ENCODE data around the gene ANTXR2. TPM values are rescaled to one million over a fixed set of nuclear protein-coding genes. Genes with fewer than 3 reads are reported as not detected.

The ANTXR2 gene
- total and polyA plus RNA-seq, 9 of the 15 experiments (the other 6 are each of a cell fraction or from before 2014, with no cell fraction given) = 10.1 to 83.8 (median 60.3) TPM

DNA sequence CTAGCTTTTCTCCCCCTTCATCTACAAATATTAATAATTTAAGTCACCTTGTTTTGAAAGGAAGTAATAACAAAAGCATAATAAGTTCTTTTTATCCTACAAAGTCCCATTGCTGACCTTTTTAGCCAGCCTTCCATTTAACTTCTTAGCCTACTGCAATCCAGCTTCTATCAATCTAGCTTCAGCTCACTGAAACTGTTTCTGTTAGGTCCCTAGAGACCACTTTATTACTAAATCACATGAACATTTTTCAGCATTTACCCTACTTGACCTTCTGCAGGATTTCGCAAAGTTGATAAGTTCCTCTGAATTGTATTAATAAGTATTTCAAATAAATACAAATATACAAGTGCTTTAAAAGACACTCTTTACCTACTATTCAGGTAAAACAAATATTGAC, 186.5 kb downstream of the ANTXR2 start (continued):
- TF ChIP-seq TSHZ1 (CRISPR knock-in tag; IDR thresholded peaks at IDR 0.05) = no peak
- TF ChIP-seq TAF7 (tag; IDR thresholded peaks at IDR 0.05) = no peak
- no peak for TF ChIP-seq NR2C1 (IDR thresholded peaks at IDR 0.05)
- no peak for TF ChIP-seq NR2C1 (tag; IDR thresholded peaks at IDR 0.05)

- no TSS peak for BruUV-seq (replicated peaks)
Observed at GRCh38 chr4:79886021-79886420, 187.0 kb downstream of the ANTXR2 start.

More at GRCh38 chr4:79886021-79886420, 187.0 kb downstream of the ANTXR2 start:
- no peaks in the 10 kb centered on the region for H3K27me3 ChIP-seq (ENCODE audit: control insufficient read depth in 2 of 2, insufficient read depth in 2 of 2, low read length in 2 of 2)
- H3K36me3 ChIP-seq (ENCODE audit: control insufficient read depth, insufficient read depth, low read length) = no peaks in the 10 kb centered on the region
- no peaks in the 10 kb centered on the region for H4K20me1 ChIP-seq (replicated peaks; ENCODE audit: control insufficient read depth, insufficient read depth, low read length)
- in situ Hi-C loops (cut with MboI) = no loop called here
- H3K4me2 ChIP-seq (ENCODE audit: insufficient read depth, low read length) = no peak overlapping the region
- H3K79me2 ChIP-seq (ENCODE audit: control insufficient read depth, insufficient read depth, low read length) = no peaks in the 10 kb centered on the region
- no peaks in the 10 kb centered on the region for H3K9me1 ChIP-seq (ENCODE audit: control insufficient read depth, insufficient read depth, low read length)
- FAIRE-seq = no peak
- ChIA-PET CTCF (ENCODE audit: low intra/inter-chr PET ratio) (no interaction called here), POLR2A (no interaction called here)
- WGBS (ENCODE audit: insufficient coverage, low coverage, missing lambda C conversion rate) = 46% methylated on average over 5 of the region's 5 CpGs
- H3K4me1 ChIP-seq (replicated peaks in 1 of 2; ENCODE audit: control insufficient read depth in 2 of 2, insufficient read depth in 2 of 2, low read length in 2 of 2) = no peaks in the 10 kb centered on the region
- H3K4me3 ChIP-seq = no peak overlapping the region
- H3K9me3 ChIP-seq (replicated peaks; ENCODE audit: control insufficient read depth, insufficient read depth, low read depth, low read length) = no peaks in the 10 kb centered on the region
- no peak for TF ChIP-seq CREB3 (tag; conservative IDR thresholded peaks at IDR 0.05; ENCODE audit: low read depth)
- H3K27ac ChIP-seq (ENCODE audit: extremely low read depth, low read depth, low read length) = no peak overlapping the region
- no peak for ATAC-seq
- intact Hi-C loops (cut with micrococcal nuclease) = no loop called here
- no peak overlapping the region for H3K9ac ChIP-seq (ENCODE audit: insufficient read depth in 1 of 2, low read depth in 2 of 2, low read length in 2 of 2)
- no peak overlapping the region for H2AFZ ChIP-seq (ENCODE audit: low read depth, low read length)
- DNase-seq (ENCODE audit: extremely low read depth in 1 of 4, low spot score in 3 of 4) = no peak

All from K562 (cell line).